GM21825 (cell line): ENCODE measurements around the gene F2RL3.

ENCODE experiments used
- ATAC-seq: cut with Tn5 transposase; IDR thresholded peaks from one replicate; pipeline ENCODE4 v1.9.1; 2021; ENCODE audit warnings: mild to moderate bottlenecking, moderate library complexity; ENCODE audit not compliant: unreplicated experiment

Gene F2RL3

GRCh38 chr19:16892868-16893685 is 4.3 kb downstream of the F2RL3 start:
- ATAC-seq: no peak

- no peak for ATAC-seq
Measured at GRCh38 chr19:16893686-16893989, 4.8 kb downstream of the F2RL3 start.

- no peak for ATAC-seq
Measured at GRCh38 chr19:16894080-16894479, 5.3 kb downstream of the F2RL3 start.

- ATAC-seq: no peak
Measured at GRCh38 chr19:16895467-16896145, 6.8 kb downstream of the F2RL3 start.

- peak; percentile 22 for ATAC-seq
Measured at GRCh38 chr19:16896146-16897028, 7.6 kb downstream of the F2RL3 start.

- ATAC-seq: peak; percentile 40
Measured at GRCh38 chr19:16897029-16897855, 8.4 kb downstream of the F2RL3 start.

GRCh38 chr19:16897856-16898161 is 9.0 kb downstream of the F2RL3 start:
- peak; percentile 12 for ATAC-seq

- no peak for ATAC-seq
Measured at GRCh38 chr19:16898361-16899015, 9.7 kb downstream of the F2RL3 start.

GRCh38 chr19:16899566-16900075 is 10.8 kb downstream of the F2RL3 start:
- ATAC-seq: no peak

GRCh38 chr19:16901491-16902175 is 12.8 kb downstream of the F2RL3 start:
- no peak for ATAC-seq

- ATAC-seq: no peak
Measured at GRCh38 chr19:16902545-16902944, 13.7 kb downstream of the F2RL3 start.

GRCh38 chr19:16903347-16903746 is 14.5 kb downstream of the F2RL3 start:
- no peak for ATAC-seq

GRCh38 chr19:16904599-16904998 is 15.8 kb downstream of the F2RL3 start:
- ATAC-seq: no peak

GRCh38 chr19:16908759-16909158 is 20.0 kb downstream of the F2RL3 start:
- ATAC-seq: no peak

- no peak for ATAC-seq
Measured at GRCh38 chr19:16911046-16911445, 22.2 kb downstream of the F2RL3 start.

GRCh38 chr19:16912780-16913179 is 24.0 kb downstream of the F2RL3 start:
- no peak for ATAC-seq

GRCh38 chr19:16914421-16914820 is 25.6 kb downstream of the F2RL3 start:
- no peak for ATAC-seq

- ATAC-seq: no peak
Measured at GRCh38 chr19:16915135-16915534, 26.3 kb downstream of the F2RL3 start.

- no peak for ATAC-seq
Measured at GRCh38 chr19:16915734-16916133, 26.9 kb downstream of the F2RL3 start.

- ATAC-seq: no peak
Measured at GRCh38 chr19:16917401-16917800, 28.6 kb downstream of the F2RL3 start.
